Smooth muscle cell (in vitro differentiated cells): ENCODE data around the gene LLGL2. TPM values are rescaled to one million over a fixed set of nuclear protein-coding genes. Genes with fewer than 3 reads are reported as not detected.

Source experiments
- DNase-seq: peaks from one replicate; lab custom pipeline; 2025; ENCODE audit not compliant: unreplicated experiment; lab: John Stamatoyannopoulos, UW
- H2AFZ ChIP-seq: fragments of 200-600 bp; sonication (generic); 2 replicates; pipeline ENCODE4 v1.6.0; 2016; ENCODE audit warnings: antibody characterized with exemption, low read depth, mild to moderate bottlenecking
- H3F3A ChIP-seq: fragments of 200-600 bp; sonication (generic); 2 replicates; pipeline ENCODE4 v1.6.0; 2017; ENCODE audit warnings: antibody characterized with exemption, low read depth
- H3K27ac ChIP-seq: fragments of 200-600 bp; sonication (generic); 2 replicates; pipeline ENCODE4 v1.5.1; 2016; ENCODE audit warnings: low read depth, mild to moderate bottlenecking
- H3K27me3 ChIP-seq: fragments of 200-600 bp; sonication (generic); 2 replicates; pipeline ENCODE4 v1.6.1; 2016; ENCODE audit warnings: low read depth, mild to moderate bottlenecking
- H3K36me3 ChIP-seq: fragments of 200-600 bp; sonication (generic); 2 replicates; pipeline ENCODE4 v1.5.1; 2016; ENCODE audit warnings: low read depth
- H3K4me1 ChIP-seq: fragments of 200-600 bp; sonication (generic); 2 replicates; pipeline ENCODE4 v1.5.1; 2016; ENCODE audit warnings: low read depth
- H3K4me2 ChIP-seq: fragments of 200-600 bp; sonication (generic); 2 replicates; pipeline ENCODE4 v1.6.0; 2016; ENCODE audit warnings: mild to moderate bottlenecking
- H3K4me3 ChIP-seq: fragments of 200-600 bp; sonication (generic); 2 replicates; pipeline ENCODE4 v1.5.1; 2016; ENCODE audit warnings: mild to moderate bottlenecking
- H3K79me2 ChIP-seq: fragments of 200-600 bp; sonication (generic); 2 replicates; pipeline ENCODE4 v1.6.0; 2016; ENCODE audit warnings: low read depth, mild to moderate bottlenecking
- H3K9ac ChIP-seq: fragments of 200-600 bp; sonication (generic); 2 replicates; pipeline ENCODE4 v1.6.0; 2016; ENCODE audit warnings: low read depth
- H3K9me3 ChIP-seq: fragments of 200-600 bp; sonication (generic); replicated peaks from 2 replicates; pipeline ENCODE4 v1.5.1; 2016; ENCODE audit warnings: low read depth
- H4K20me1 ChIP-seq: fragments of 200-600 bp; sonication (generic); 2 replicates; pipeline ENCODE4 v1.6.0; 2016; ENCODE audit warnings: low read depth
- CTCF ChIP-seq: fragments of 200-600 bp; sonication (generic); IDR thresholded peaks from 2 replicates; pipeline ENCODE4 v1.5.1; 2017; ENCODE audit warnings: borderline replicate concordance, mild to moderate bottlenecking, antibody characterized with exemption; ENCODE audit not compliant: insufficient read depth, poor library complexity, severe bottlenecking
- WGBS: methylation state at CpG from one replicate; pipeline ENCODE4 v1.1.7; 2016; ENCODE audit warnings: low lambda C conversion rate; 5-methylcytosine and 5-hydroxymethylcytosine counted together
- polyA plus RNA-seq: library from polyadenylated mRNA; unstranded; fragments of >200 nt; fragmentation: Nextera tagmentation; extraction: Ambion mirVana; gene quantifications from 2 replicates; pipeline ENCODE4 v1.2.1, GENCODE V29; 2016
- total RNA-seq: library from RNA; depleted of rRNA; stranded (reverse); fragments of >200 nt; gene quantifications from 2 replicates; pipeline ENCODE4 v1.2.3, GENCODE V29; 2014

The LLGL2 gene
- total and polyA plus RNA-seq, 2 experiments from 2014 or later, result 9.9 to 12.7 TPM

- Histone ChIP-seq H3K4me2 (no peak overlapping the region), H3K79me2 (no peaks in the 10 kb centered on the region), H4K20me1 (no peaks in the 10 kb centered on the region), H3K27ac (no peak overlapping the region), H3K36me3 (no peaks in the 10 kb centered on the region), H3K4me3 (no peak overlapping the region), H3K27me3 (no peaks in the 10 kb centered on the region), H3K9me3 (no peaks in the 10 kb centered on the region), H3K9ac (no peak overlapping the region), H2AFZ (no peak overlapping the region), H3F3A (no peaks in the 10 kb centered on the region), H3K4me1 (peaks cover 10% of the 10 kb centered on the region)
- no peak for TF ChIP-seq CTCF
- 72% methylated on average over 15 of the region's 15 CpGs for WGBS
- no peak for DNase-seq
These were observed 31.8 kb downstream of the LLGL2 start for GRCh38 chr17:75557075-75557851.

- Histone ChIP-seq H3K4me2 (no peak overlapping the region), H3K79me2 (no peaks in the 10 kb centered on the region), H3K36me3 (no peaks in the 10 kb centered on the region), H3K27me3 (no peaks in the 10 kb centered on the region), H3F3A (no peaks in the 10 kb centered on the region), H4K20me1 (no peaks in the 10 kb centered on the region), H3K4me1 (peaks cover 3% of the 10 kb centered on the region), H3K4me3 (no peak overlapping the region), H2AFZ (no peak overlapping the region), H3K9ac (no peak overlapping the region), H3K9me3 (no peaks in the 10 kb centered on the region), H3K27ac (no peak overlapping the region)
- TF ChIP-seq CTCF, result no peak
- 89% methylated on average over 18 of the region's 18 CpGs for WGBS
- no peak for DNase-seq
These were observed 32.6 kb downstream of the LLGL2 start for GRCh38 chr17:75557852-75558665.

GRCh38 chr17:75558666-75559530 is 33.4 kb downstream of the LLGL2 start:
- H3K9ac ChIP-seq, result no peak overlapping the region
- no peak for TF ChIP-seq CTCF
- no peaks in the 10 kb centered on the region for H3K36me3 ChIP-seq
- DNase-seq, result no peak
- H3K27me3 ChIP-seq, result no peaks in the 10 kb centered on the region
- no peaks in the 10 kb centered on the region for H3F3A ChIP-seq
- no peaks in the 10 kb centered on the region for H3K9me3 ChIP-seq
- no peaks in the 10 kb centered on the region for H3K4me1 ChIP-seq
- no peak overlapping the region for H2AFZ ChIP-seq
- 97% methylated on average over 24 of the region's 38 CpGs for WGBS
- no peaks in the 10 kb centered on the region for H3K79me2 ChIP-seq
- no peak overlapping the region for H3K4me2 ChIP-seq
- no peak overlapping the region for H3K4me3 ChIP-seq
- no peak overlapping the region for H3K27ac ChIP-seq
- no peaks in the 10 kb centered on the region for H4K20me1 ChIP-seq
